ENCODE data around the gene TMEM184B. TPM values are rescaled to one million over a fixed set of nuclear protein-coding genes. Genes with fewer than 3 reads are reported as not detected.

Gene TMEM184B
- total and polyA plus RNA-seq, 10 of the 15 experiments (the other 5 are each of a cell fraction or from before 2014, with no cell fraction given): 0.56 to 22.4 (median 7.9) TPM

DNA sequence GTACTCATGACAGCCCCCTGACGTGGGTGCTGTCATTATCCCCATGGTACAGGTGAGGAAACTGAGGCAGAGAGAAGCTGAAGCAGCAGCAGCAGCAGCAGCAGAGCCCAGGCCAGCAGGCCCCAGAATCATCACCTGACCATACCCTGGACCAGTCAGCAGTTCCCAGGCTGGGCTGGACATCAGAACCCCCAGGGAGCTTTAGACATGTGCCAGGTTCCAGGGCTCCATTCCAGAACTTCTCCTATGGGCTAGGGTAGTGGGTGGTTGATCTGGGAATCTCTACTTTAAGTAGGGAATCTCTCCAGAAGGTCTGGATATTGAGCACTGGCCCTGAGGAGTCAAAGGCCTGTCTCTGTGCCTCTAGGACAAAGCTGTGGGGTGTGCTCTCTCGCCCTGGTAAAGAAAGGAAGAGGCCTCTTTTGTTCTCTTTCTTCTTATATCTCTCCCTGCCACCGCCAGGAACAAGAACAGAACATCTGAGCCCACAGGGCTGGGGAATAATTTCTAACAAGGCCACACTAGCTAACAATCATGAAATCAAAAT is 44.4 kb downstream of the TMEM184B start:
- Histone ChIP-seq H4K20me1 (ENCODE audit: control insufficient read depth, insufficient read depth) (no peaks in the 10 kb centered on the region), H3K4me3 (no peak overlapping the region), H3K36me3 (ENCODE audit: control insufficient read depth in 2 of 2, insufficient read depth in 2 of 2, low read length in 1 of 2) (peaks cover 3 to 5% of the 10 kb centered on the region in 2 experiments; a peak in 3 of 4 replicates), H3K4me1 (ENCODE audit: control insufficient read depth, insufficient read depth, low read length) (no peaks in the 10 kb centered on the region), H3K4me2 (ENCODE audit: control insufficient read depth, insufficient read depth) (no peak overlapping the region), H2AFZ (ENCODE audit: control insufficient read depth, low read depth, low read length) (no peak overlapping the region), H3K79me2 (ENCODE audit: control insufficient read depth, insufficient read depth, low read length) (no peaks in the 10 kb centered on the region), H3K9ac (ENCODE audit: control insufficient read depth, insufficient read depth, low read length) (no peak overlapping the region), H3K27me3 (replicated peaks in 1 of 2; ENCODE audit: control insufficient read depth in 2 of 2, insufficient read depth in 2 of 2, low read length in 1 of 2) (no peaks in the 10 kb centered on the region), H3K9me3 (replicated peaks; ENCODE audit: control insufficient read depth, insufficient read depth, low read length) (no peaks in the 10 kb centered on the region), H3K27ac (ENCODE audit: control insufficient read depth, insufficient read depth) (no peak overlapping the region)
- FAIRE-seq (no peak), ATAC-seq (no peak), DNase-seq (ENCODE audit: low read depth, low spot score) (no peak)
- ChIA-PET POLR2A (no interaction called here), SMC1A (ENCODE audit: uncharacterized antibody, unreplicated experiment) (interaction anchor here (1.5 kb wide), 1 partner anchor 176 kb away, joined by 4 read pairs; no protein-coding TSS in a partner anchor), CTCF (interaction anchor here (0.8 to 4.3 kb wide), 3 partner anchors 9 to 176 kb away, joined by 3 to 22 read pairs (median 4); no protein-coding TSS in a partner anchor), RAD21 (ENCODE audit: unreplicated experiment) (interaction anchor here (2.4 kb wide), 1 partner anchor 114 kb away, joined by 9 read pairs; no protein-coding TSS in a partner anchor)
- no TSS peak for BruUV-seq (replicated peaks)
- intact Hi-C loops (cut with micrococcal nuclease; ENCODE audit: unreplicated experiment) (no loop called here), in situ Hi-C loops (cut with MboI) (no loop called here)
- TF ChIP-seq, protein P1, sequence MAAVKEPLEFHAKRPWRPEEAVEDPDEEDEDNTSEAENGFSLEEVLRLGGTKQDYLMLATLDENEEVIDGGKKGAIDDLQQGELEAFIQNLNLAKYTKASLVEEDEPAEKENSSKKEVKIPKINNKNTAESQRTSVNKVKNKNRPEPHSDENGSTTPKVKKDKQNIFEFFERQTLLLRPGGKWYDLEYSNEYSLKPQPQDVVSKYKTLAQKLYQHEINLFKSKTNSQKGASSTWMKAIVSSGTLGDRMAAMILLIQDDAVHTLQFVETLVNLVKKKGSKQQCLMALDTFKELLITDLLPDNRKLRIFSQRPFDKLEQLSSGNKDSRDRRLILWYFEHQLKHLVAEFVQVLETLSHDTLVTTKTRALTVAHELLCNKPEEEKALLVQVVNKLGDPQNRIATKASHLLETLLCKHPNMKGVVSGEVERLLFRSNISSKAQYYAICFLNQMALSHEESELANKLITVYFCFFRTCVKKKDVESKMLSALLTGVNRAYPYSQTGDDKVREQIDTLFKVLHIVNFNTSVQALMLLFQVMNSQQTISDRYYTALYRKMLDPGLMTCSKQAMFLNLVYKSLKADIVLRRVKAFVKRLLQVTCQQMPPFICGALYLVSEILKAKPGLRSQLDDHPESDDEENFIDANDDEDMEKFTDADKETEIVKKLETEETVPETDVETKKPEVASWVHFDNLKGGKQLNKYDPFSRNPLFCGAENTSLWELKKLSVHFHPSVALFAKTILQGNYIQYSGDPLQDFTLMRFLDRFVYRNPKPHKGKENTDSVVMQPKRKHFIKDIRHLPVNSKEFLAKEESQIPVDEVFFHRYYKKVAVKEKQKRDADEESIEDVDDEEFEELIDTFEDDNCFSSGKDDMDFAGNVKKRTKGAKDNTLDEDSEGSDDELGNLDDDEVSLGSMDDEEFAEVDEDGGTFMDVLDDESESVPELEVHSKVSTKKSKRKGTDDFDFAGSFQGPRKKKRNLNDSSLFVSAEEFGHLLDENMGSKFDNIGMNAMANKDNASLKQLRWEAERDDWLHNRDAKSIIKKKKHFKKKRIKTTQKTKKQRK (IDR thresholded peaks at IDR 0.05; ENCODE audit: low read depth, low read length): no peak
- TF ChIP-seq CHD4 (IDR thresholded peaks at IDR 0.05) (no peak), NFIC (IDR thresholded peaks at IDR 0.05; ENCODE audit: low read depth, low read length) (no peak), PML (IDR thresholded peaks at IDR 0.05; ENCODE audit: low read length) (no peak), STAT1 (conservative IDR thresholded peaks at IDR 0.05) (no peak), KLF5 (IDR thresholded peaks at IDR 0.05; ENCODE audit: partially characterized antibody) (no peak), SIN3A (IDR thresholded peaks at IDR 0.05; ENCODE audit: low read depth, low read length) (no peak)
- TF ChIP-seq, protein P2, sequence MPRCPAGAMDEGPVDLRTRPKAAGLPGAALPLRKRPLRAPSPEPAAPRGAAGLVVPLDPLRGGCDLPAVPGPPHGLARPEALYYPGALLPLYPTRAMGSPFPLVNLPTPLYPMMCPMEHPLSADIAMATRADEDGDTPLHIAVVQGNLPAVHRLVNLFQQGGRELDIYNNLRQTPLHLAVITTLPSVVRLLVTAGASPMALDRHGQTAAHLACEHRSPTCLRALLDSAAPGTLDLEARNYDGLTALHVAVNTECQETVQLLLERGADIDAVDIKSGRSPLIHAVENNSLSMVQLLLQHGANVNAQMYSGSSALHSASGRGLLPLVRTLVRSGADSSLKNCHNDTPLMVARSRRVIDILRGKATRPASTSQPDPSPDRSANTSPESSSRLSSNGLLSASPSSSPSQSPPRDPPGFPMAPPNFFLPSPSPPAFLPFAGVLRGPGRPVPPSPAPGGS (IDR thresholded peaks at IDR 0.05; ENCODE audit: borderline replicate concordance, insufficient read depth, low read depth, low read length, poor library complexity, severe bottlenecking): no peak
- 79% methylated on average over 3 of the region's 3 CpGs for WGBS (ENCODE audit: insufficient coverage, insufficient replicate concordance, low lambda C conversion rate, missing lambda C conversion rate)

Data from GM12878 (cell line).